B cell (primary cell): ENCODE data around the gene EFCAB3. TPM values are rescaled to one million over a fixed set of nuclear protein-coding genes. Genes with fewer than 3 reads are reported as not detected.

Experiments
- ATAC-seq: fragments of 200-7000 bp; cut with Tn5 transposase; one replicate; pipeline ENCODE4 v1.10.0; 2021; ENCODE audit warnings: low read depth, mild to moderate bottlenecking, moderate number of reproducible peaks, moderate library complexity
- CTCF ChIA-PET: fragments of 350-600 bp; sonication (Branson Sonifier 250); formaldehyde crosslinking; loops from one replicate; lab custom pipeline; 2021; ENCODE audit warnings: antibody characterized with exemption, inconsistent platforms; lab: Charles Lee
- POLR2A ChIA-PET: fragments of 350-600 bp; sonication (Branson Sonifier 250); formaldehyde crosslinking; loops from one replicate; lab custom pipeline; 2021; ENCODE audit warnings: antibody characterized with exemption; lab: Charles Lee
- DNase-seq: peaks from one replicate; pipeline ENCODE4 v3.0.0; 2013
- H2AFZ ChIP-seq: 2 replicates; pipeline ENCODE4 v1.6.1; 2012; ENCODE audit warnings: mild to moderate bottlenecking, low read depth, low read length; ENCODE audit not compliant: insufficient read depth, poor library complexity, severe bottlenecking
- H3K27ac ChIP-seq, 2 donors: 1 replicate in 1 of 2; 2 replicates in 1 of 2; pipeline ENCODE4 v1.5.1; 2012 to 2013; ENCODE audit warnings: low read length in 2 of 2, mild to moderate bottlenecking in 2 of 2, moderate library complexity in 1 of 2
- H3K27me3 ChIP-seq, 4 experiments: fragments of 200-600 bp in 1 of 4; sonication (generic) in 1 of 4; replicated peaks in 1 of 4; 1 replicate in 2 of 4; 2 replicates in 2 of 4; pipeline versions ENCODE4 v1.6.1 to v1.7.0; 2013 to 2016; ENCODE audit warnings: low read length in 3 of 4, mild to moderate bottlenecking in 2 of 4, mixed read lengths in 1 of 4, moderate library complexity in 1 of 4; ENCODE audit not compliant: insufficient read depth in 4 of 4, control insufficient read depth in 3 of 4; ENCODE audit errors: control extremely low read depth in 1 of 4
- H3K36me3 ChIP-seq, 2 experiments: replicated peaks in 1 of 2; 1 replicate in 1 of 2; 2 replicates in 1 of 2; pipeline versions ENCODE4 v1.6.1 to v1.7.1; 2013; ENCODE audit warnings: low read length in 1 of 2; ENCODE audit not compliant: insufficient read depth in 2 of 2, control insufficient read depth in 1 of 2; ENCODE audit errors: control extremely low read depth in 1 of 2, extremely low read depth in 1 of 2
- H3K4me1 ChIP-seq, 2 donors: fragments of 200-600 bp in 1 of 2; sonication (generic) in 1 of 2; 1 replicate in 1 of 2; 2 replicates in 1 of 2; pipeline versions ENCODE4 v1.5.1 to v1.6.1; 2013 to 2017; ENCODE audit warnings: low read length in 2 of 2; ENCODE audit not compliant: control insufficient read depth in 2 of 2, insufficient read depth in 2 of 2
- H3K4me2 ChIP-seq: replicated peaks from 2 replicates; pipeline ENCODE3; 2012; ENCODE audit warnings: mild to moderate bottlenecking, low read depth, low read length; ENCODE audit not compliant: poor library complexity, severe bottlenecking
- H3K4me3 ChIP-seq, 5 experiments: fragments of 200-600 bp in 1 of 5; sonication (generic) in 1 of 5; 1 replicate in 3 of 5; 2 replicates in 2 of 5; pipeline versions ENCODE4 v1.5.1 to v1.7.0; 2011 to 2016; ENCODE audit warnings: low read length in 4 of 5, mild to moderate bottlenecking in 4 of 5, low read depth in 2 of 5, control low read depth in 1 of 5, moderate library complexity in 1 of 5; ENCODE audit not compliant: insufficient read depth in 1 of 5; ENCODE audit errors: control extremely low read depth in 1 of 5, extremely low read depth in 1 of 5
- H3K79me2 ChIP-seq: fragments of 200-600 bp; sonication (generic); one replicate; pipeline ENCODE4 v1.6.0; 2016; ENCODE audit warnings: low read length; ENCODE audit not compliant: control insufficient read depth, insufficient read depth
- H3K9ac ChIP-seq: fragments of 200-600 bp; sonication (generic); 2 replicates; pipeline ENCODE4 v1.6.1; 2017; ENCODE audit warnings: mild to moderate bottlenecking, low read length, moderate library complexity
- H3K9me3 ChIP-seq, 3 donors: one replicate each; pipeline versions ENCODE4 v1.6.1 to v1.7.1; 2013; ENCODE audit warnings: low read length in 2 of 3; ENCODE audit not compliant: control insufficient read depth in 2 of 3, insufficient read depth in 1 of 3; ENCODE audit errors: control extremely low read depth in 1 of 3
- H4K20me1 ChIP-seq: 2 replicates; pipeline ENCODE4 v1.6.0; 2012; ENCODE audit warnings: mild to moderate bottlenecking, low read length; ENCODE audit not compliant: insufficient read depth, control insufficient read depth, poor library complexity, severe bottlenecking
- H3K27ac Mint-ChIP-seq: one replicate; pipeline ENCODE4 v1.8.0; 2021; ENCODE audit warnings: mixed read lengths
- H3K27me3 Mint-ChIP-seq: one replicate; pipeline ENCODE4 v1.8.0; 2021; ENCODE audit warnings: mixed read lengths
- H3K4me1 Mint-ChIP-seq: one replicate; pipeline ENCODE4 v1.8.0; 2021; ENCODE audit warnings: mixed read lengths
- H3K4me3 Mint-ChIP-seq: one replicate; pipeline ENCODE4 v1.8.0; 2021; ENCODE audit warnings: mixed read lengths
- H3K9me3 Mint-ChIP-seq: one replicate; pipeline ENCODE4 v1.8.0; 2022; ENCODE audit warnings: mixed read lengths; ENCODE audit not compliant: insufficient read depth
- CTCF ChIP-seq: fragments of 200-600 bp; IDR thresholded peaks from one replicate; pipeline ENCODE4 v1.8.0; 2022; ENCODE audit warnings: antibody characterized with exemption, mild to moderate bottlenecking
- EZH2 ChIP-seq: IDR thresholded peaks from 2 replicates; pipeline ENCODE4 v1.6.1; 2012; ENCODE audit warnings: borderline replicate concordance, low read depth, mild to moderate bottlenecking, moderate library complexity, low read length; ENCODE audit not compliant: insufficient read depth, poor library complexity, severe bottlenecking
- WGBS: methylation state at CpG from one replicate; pipeline ENCODE4 v1.1.5; 2013; ENCODE audit warnings: missing lambda C conversion rate; ENCODE audit not compliant: insufficient coverage; 5-methylcytosine and 5-hydroxymethylcytosine counted together
- intact Hi-C: fragments of 100-400 bp; cut with micrococcal nuclease; formaldehyde crosslinking; loops from one replicate; pipeline ENCODE4 v1.10.0; 2022
- polyA plus RNA-seq: library from polyadenylated mRNA; depleted of rRNA; stranded (reverse); fragments of >200 nt; gene quantifications from 2 replicates; pipeline ENCODE4 v1.2.3, GENCODE V29; 2012
- total RNA-seq, 2 donors: library from RNA; stranded (reverse); fragments of 120-200 nt in 1 of 2; gene quantifications; 1 replicate in 1 of 2; 2 replicates in 1 of 2; pipeline versions ENCODE4 v1.2.3 to v1.2.4, GENCODE V29; 2013 to 2022

EFCAB3 gene
- total and polyA plus RNA-seq, 2 donors (not counting 1 experiment from before 2014, with no cell fraction given) = not detected

- ATAC-seq (no peak), DNase-seq (no peak)
- no peak overlapping the region for H3K27ac Mint-ChIP-seq
- Histone ChIP-seq H3K79me2 (no peaks in the 10 kb centered on the region), H3K4me1 (no peaks in the 10 kb centered on the region), H2AFZ (no peak overlapping the region), H3K27ac (no peak overlapping the region), H3K4me3 (no peak overlapping the region), H3K36me3 (no peaks in the 10 kb centered on the region), H4K20me1 (no peaks in the 10 kb centered on the region), H3K9ac (no peak overlapping the region), H3K4me2 (no peak overlapping the region), H3K9me3 (no peaks in the 10 kb centered on the region), H3K27me3 (no peaks in the 10 kb centered on the region)
- H3K4me3 Mint-ChIP-seq = no peak overlapping the region
- H3K4me1 Mint-ChIP-seq = no peaks in the 10 kb centered on the region
- WGBS = 80% methylated on average over 1 of the region's 2 CpGs
- TF ChIP-seq EZH2 = no peak
- no peak for TF ChIP-seq CTCF
- intact Hi-C loops = no loop called here
- ChIA-PET CTCF (no interaction called here), POLR2A (no interaction called here)
- peaks cover 12% of the 10 kb centered on the region for H3K27me3 Mint-ChIP-seq
- no peaks in the 10 kb centered on the region for H3K9me3 Mint-ChIP-seq
Observed at GRCh38 chr17:62366191-62366590, 14.2 kb upstream of the EFCAB3 start.

- TF ChIP-seq CTCF = no peak
- no peak for TF ChIP-seq EZH2
- no peaks in the 10 kb centered on the region for H3K4me1 ChIP-seq
- H3K79me2 ChIP-seq = no peaks in the 10 kb centered on the region
- no peak overlapping the region for H3K4me3 ChIP-seq
- DNase-seq (no peak), ATAC-seq (no peak)
- CTCF ChIA-PET = no interaction called here
- POLR2A ChIA-PET = no interaction called here
- no peak overlapping the region for H3K27ac ChIP-seq
- Mint-ChIP-seq H3K4me1 (no peaks in the 10 kb centered on the region), H3K27ac (no peak overlapping the region), H3K27me3 (peaks cover 35% of the 10 kb centered on the region), H3K4me3 (no peak overlapping the region), H3K9me3 (no peaks in the 10 kb centered on the region)
- H3K4me2 ChIP-seq = no peak overlapping the region
- H3K9me3 ChIP-seq = peaks cover 0 to 4% (median 0%) of the 10 kb centered on the region in 3 donors
- peaks cover 0 to 2% (median 0%) of the 10 kb centered on the region in 4 experiments for H3K27me3 ChIP-seq
- no peaks in the 10 kb centered on the region for H4K20me1 ChIP-seq
- no peak overlapping the region for H3K9ac ChIP-seq
- intact Hi-C loops = no loop called here
- no peak overlapping the region for H2AFZ ChIP-seq
- WGBS = 96% methylated on average over 17 of the region's 18 CpGs
- no peaks in the 10 kb centered on the region for H3K36me3 ChIP-seq
Observed at GRCh38 chr17:62381561-62381960, 1.2 kb downstream of the EFCAB3 start.
